IMR-90 (cell line): ENCODE data around the gene ADD1.

Source experiments
- BHLHE40 ChIP-seq: fragments of 150-350 bp; IDR thresholded peaks from 2 replicates; pipeline ENCODE4 v1.6.1; 2016; ENCODE audit warnings: mild to moderate bottlenecking, low read depth, low read length
- CEBPB ChIP-seq: IDR thresholded peaks from 2 replicates; pipeline ENCODE4 v1.6.1; 2012; ENCODE audit warnings: low read depth, low read length, improper control_type of control experiment
- CHD1 ChIP-seq: IDR thresholded peaks from 2 replicates; pipeline ENCODE4 v1.6.1; 2012; ENCODE audit warnings: low read depth, low read length, improper control_type of control experiment
- FOS ChIP-seq: fragments of 150-350 bp; IDR thresholded peaks from 2 replicates; pipeline ENCODE4 v1.6.1; 2016; ENCODE audit warnings: low read depth, low read length
- MAFK ChIP-seq: IDR thresholded peaks from 2 replicates; pipeline ENCODE4 v1.6.1; 2012; ENCODE audit warnings: low read depth, low read length, improper control_type of control experiment
- MAZ ChIP-seq: IDR thresholded peaks from 2 replicates; pipeline ENCODE4 v1.6.1; 2012; ENCODE audit warnings: low read depth, mild to moderate bottlenecking, low read length, improper control_type of control experiment, moderate library complexity, borderline replicate concordance
- MXI1 ChIP-seq: IDR thresholded peaks from 2 replicates; pipeline ENCODE4 v1.6.1; 2012; ENCODE audit warnings: low read depth, mild to moderate bottlenecking, low read length, moderate library complexity, borderline replicate concordance
- NFE2L2 ChIP-seq: fragments of 150-350 bp; IDR thresholded peaks from 2 replicates; pipeline ENCODE4 v1.6.1; 2016; ENCODE audit warnings: low read depth, mild to moderate bottlenecking, low read length
- POLR2A ChIP-seq: IDR thresholded peaks from 2 replicates; pipeline ENCODE4 v1.6.1; 2012; ENCODE audit warnings: mild to moderate bottlenecking, low read depth, low read length
- RCOR1 ChIP-seq: IDR thresholded peaks from 2 replicates; pipeline ENCODE4 v1.6.1; 2012; ENCODE audit warnings: mild to moderate bottlenecking, low read length, improper control_type of control experiment; ENCODE audit not compliant: insufficient replicate concordance
- RFX5 ChIP-seq: IDR thresholded peaks from 2 replicates; pipeline ENCODE4 v1.8.0; 2012; ENCODE audit warnings: low read depth, mild to moderate bottlenecking, low read length, moderate library complexity
- SMC3 ChIP-seq: fragments of 150-350 bp; IDR thresholded peaks from 2 replicates; pipeline ENCODE4 v1.6.1; 2016; ENCODE audit warnings: low read depth, mild to moderate bottlenecking, antibody characterized with exemption, low read length, moderate library complexity
- TF ChIP-seq, protein P1 (sequence below): conservative IDR thresholded peaks from 2 replicates; pipeline ENCODE4 v1.5.1; 2012; ENCODE audit warnings: mild to moderate bottlenecking, low read depth, low read length, improper control_type of control experiment
- TF ChIP-seq, protein P2 (sequence below): fragments of 150-350 bp; IDR thresholded peaks from 2 replicates; pipeline ENCODE4 v1.6.1; 2017; ENCODE audit warnings: mild to moderate bottlenecking, antibody characterized with exemption, low read length, low read depth

- TF ChIP-seq, protein P1, sequence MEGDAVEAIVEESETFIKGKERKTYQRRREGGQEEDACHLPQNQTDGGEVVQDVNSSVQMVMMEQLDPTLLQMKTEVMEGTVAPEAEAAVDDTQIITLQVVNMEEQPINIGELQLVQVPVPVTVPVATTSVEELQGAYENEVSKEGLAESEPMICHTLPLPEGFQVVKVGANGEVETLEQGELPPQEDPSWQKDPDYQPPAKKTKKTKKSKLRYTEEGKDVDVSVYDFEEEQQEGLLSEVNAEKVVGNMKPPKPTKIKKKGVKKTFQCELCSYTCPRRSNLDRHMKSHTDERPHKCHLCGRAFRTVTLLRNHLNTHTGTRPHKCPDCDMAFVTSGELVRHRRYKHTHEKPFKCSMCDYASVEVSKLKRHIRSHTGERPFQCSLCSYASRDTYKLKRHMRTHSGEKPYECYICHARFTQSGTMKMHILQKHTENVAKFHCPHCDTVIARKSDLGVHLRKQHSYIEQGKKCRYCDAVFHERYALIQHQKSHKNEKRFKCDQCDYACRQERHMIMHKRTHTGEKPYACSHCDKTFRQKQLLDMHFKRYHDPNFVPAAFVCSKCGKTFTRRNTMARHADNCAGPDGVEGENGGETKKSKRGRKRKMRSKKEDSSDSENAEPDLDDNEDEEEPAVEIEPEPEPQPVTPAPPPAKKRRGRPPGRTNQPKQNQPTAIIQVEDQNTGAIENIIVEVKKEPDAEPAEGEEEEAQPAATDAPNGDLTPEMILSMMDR = no peak
- TF ChIP-seq POLR2A (no peak), MXI1 (no peak), NFE2L2 (no peak), FOS (no peak), SMC3 (no peak), CEBPB (no peak), RFX5 (no peak), MAFK (no peak), BHLHE40 (no peak), MAZ (no peak), RCOR1 (no peak), CHD1 (no peak)
- TF ChIP-seq, protein P2, sequence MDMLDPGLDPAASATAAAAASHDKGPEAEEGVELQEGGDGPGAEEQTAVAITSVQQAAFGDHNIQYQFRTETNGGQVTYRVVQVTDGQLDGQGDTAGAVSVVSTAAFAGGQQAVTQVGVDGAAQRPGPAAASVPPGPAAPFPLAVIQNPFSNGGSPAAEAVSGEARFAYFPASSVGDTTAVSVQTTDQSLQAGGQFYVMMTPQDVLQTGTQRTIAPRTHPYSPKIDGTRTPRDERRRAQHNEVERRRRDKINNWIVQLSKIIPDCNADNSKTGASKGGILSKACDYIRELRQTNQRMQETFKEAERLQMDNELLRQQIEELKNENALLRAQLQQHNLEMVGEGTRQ = no peak
Observed at GRCh38 chr4:2929469-2929868, 85.8 kb downstream of the ADD1 start.
